Endothelial cell (in vitro differentiated cells): Measurements from ENCODE around the gene ST7. TPM values are rescaled to one million over a fixed set of nuclear protein-coding genes. Genes with fewer than 3 reads are reported as not detected.

Experiments used
- DNase-seq: peaks from one replicate; pipeline ENCODE4 v3.0.0; 2021; ENCODE audit warnings: low spot score
- H3K27ac Mint-ChIP-seq: one replicate; pipeline ENCODE4 v1.8.0; 2021; ENCODE audit warnings: mixed read lengths, inconsistent platforms; ENCODE audit not compliant: unreplicated experiment
- H3K27me3 Mint-ChIP-seq: one replicate; pipeline ENCODE4 v1.8.0; 2021; ENCODE audit warnings: mild to moderate bottlenecking, moderate library complexity, mixed read lengths, inconsistent platforms; ENCODE audit not compliant: unreplicated experiment
- H3K36me3 Mint-ChIP-seq: one replicate; pipeline ENCODE4 v1.8.0; 2021; ENCODE audit warnings: mild to moderate bottlenecking, low read depth, mixed read lengths, inconsistent platforms; ENCODE audit not compliant: unreplicated experiment
- H3K4me1 Mint-ChIP-seq: one replicate; pipeline ENCODE4 v1.8.0; 2021; ENCODE audit warnings: mild to moderate bottlenecking, mixed read lengths, inconsistent platforms; ENCODE audit not compliant: unreplicated experiment
- H3K4me3 Mint-ChIP-seq: one replicate; pipeline ENCODE4 v1.8.0; 2021; ENCODE audit warnings: mild to moderate bottlenecking, mixed read lengths, inconsistent platforms; ENCODE audit not compliant: unreplicated experiment
- H3K9me3 Mint-ChIP-seq: one replicate; pipeline ENCODE4 v1.8.0; 2021; ENCODE audit warnings: mixed read lengths, inconsistent platforms; ENCODE audit not compliant: unreplicated experiment
- CTCF ChIP-seq: fragments of 200-600 bp; sonication (generic); IDR thresholded peaks from one replicate; pipeline ENCODE4 v1.5.0; 2021; ENCODE audit warnings: antibody characterized with exemption; ENCODE audit not compliant: unreplicated experiment
- total RNA-seq: library from RNA; stranded (reverse); fragmentation: NEBNext Ultra II Directional; extraction: Animal tissue kit (Norgen Biotek cat#: 25700); gene quantifications from one replicate; pipeline ENCODE4 v1.2.1, GENCODE V29; 2021; ENCODE audit not compliant: unreplicated experiment

Gene ST7
- total RNA-seq, 1 donor from 2014 or later: 44.1 TPM

- Mint-ChIP-seq H3K36me3 (peaks cover 42% of the 10 kb centered on the region), H3K4me3 (no peak overlapping the region), H3K27me3 (no peaks in the 10 kb centered on the region), H3K4me1 (peaks cover 6% of the 10 kb centered on the region), H3K27ac (no peak overlapping the region), H3K9me3 (no peaks in the 10 kb centered on the region)
- no peak for DNase-seq
- TF ChIP-seq CTCF: no peak
Observed at GRCh38 chr7:117220836-117221235, 267.5 kb downstream of the ST7 start.

DNA sequence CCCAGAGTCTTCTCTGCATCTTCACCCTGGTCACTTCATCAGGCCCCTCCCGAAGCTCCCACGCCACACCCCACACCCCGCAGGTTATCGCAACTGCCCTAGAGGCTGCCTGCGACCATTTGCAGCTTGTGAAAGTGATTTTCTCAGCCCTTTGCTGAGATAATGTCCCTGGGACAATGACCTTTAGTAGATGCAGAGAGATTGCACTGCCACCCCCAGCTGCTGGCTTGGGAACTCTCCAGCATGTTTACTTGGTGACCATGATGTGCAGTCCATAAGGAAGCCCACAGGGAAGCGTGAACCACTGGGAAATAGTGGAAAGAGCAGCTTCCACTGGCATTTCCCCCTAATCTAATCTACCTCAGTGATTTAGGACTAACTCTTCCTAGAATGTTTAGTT is 272.2 kb downstream of the ST7 start:
- no peaks in the 10 kb centered on the region for H3K27me3 Mint-ChIP-seq
- no peak overlapping the region for H3K4me3 Mint-ChIP-seq
- peaks cover 9% of the 10 kb centered on the region for H3K4me1 Mint-ChIP-seq
- no peaks in the 10 kb centered on the region for H3K9me3 Mint-ChIP-seq
- no peak for TF ChIP-seq CTCF
- H3K27ac Mint-ChIP-seq: no peak overlapping the region
- DNase-seq: no peak
- H3K36me3 Mint-ChIP-seq: peaks cover 36% of the 10 kb centered on the region

GRCh38 chr7:117227091-117227490 is 273.8 kb downstream of the ST7 start:
- no peaks in the 10 kb centered on the region for H3K9me3 Mint-ChIP-seq
- no peak overlapping the region for H3K27ac Mint-ChIP-seq
- no peaks in the 10 kb centered on the region for H3K27me3 Mint-ChIP-seq
- H3K4me1 Mint-ChIP-seq: peaks cover 9% of the 10 kb centered on the region
- no peak for DNase-seq
- H3K4me3 Mint-ChIP-seq: no peak overlapping the region
- peaks cover 35% of the 10 kb centered on the region for H3K36me3 Mint-ChIP-seq
- TF ChIP-seq CTCF: no peak

DNA sequence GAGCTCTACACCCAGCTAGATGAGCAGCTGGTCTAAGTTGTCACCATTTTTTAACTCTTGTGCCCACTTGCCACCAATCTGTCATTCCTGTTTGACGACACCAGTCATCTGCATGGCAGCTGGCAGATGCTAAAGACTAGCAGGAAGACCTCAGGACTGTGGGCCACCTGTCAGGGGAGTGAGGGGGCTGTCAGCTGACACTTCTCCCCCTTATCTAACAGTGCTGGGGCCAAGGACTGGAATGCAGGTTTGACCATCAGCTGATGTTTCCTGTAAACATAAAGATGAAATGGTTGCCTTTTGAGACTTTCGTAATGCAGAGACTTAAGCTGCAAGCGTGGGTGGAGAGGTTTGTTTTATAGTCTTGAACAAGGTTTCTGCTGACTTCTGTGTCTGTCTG is 276.0 kb downstream of the ST7 start:
- no peak for DNase-seq
- H3K27ac Mint-ChIP-seq: no peak overlapping the region
- H3K36me3 Mint-ChIP-seq: peaks cover 25% of the 10 kb centered on the region
- H3K4me3 Mint-ChIP-seq: no peak overlapping the region
- no peaks in the 10 kb centered on the region for H3K9me3 Mint-ChIP-seq
- no peak for TF ChIP-seq CTCF
- H3K27me3 Mint-ChIP-seq: no peaks in the 10 kb centered on the region
- peaks cover 9% of the 10 kb centered on the region for H3K4me1 Mint-ChIP-seq

DNA sequence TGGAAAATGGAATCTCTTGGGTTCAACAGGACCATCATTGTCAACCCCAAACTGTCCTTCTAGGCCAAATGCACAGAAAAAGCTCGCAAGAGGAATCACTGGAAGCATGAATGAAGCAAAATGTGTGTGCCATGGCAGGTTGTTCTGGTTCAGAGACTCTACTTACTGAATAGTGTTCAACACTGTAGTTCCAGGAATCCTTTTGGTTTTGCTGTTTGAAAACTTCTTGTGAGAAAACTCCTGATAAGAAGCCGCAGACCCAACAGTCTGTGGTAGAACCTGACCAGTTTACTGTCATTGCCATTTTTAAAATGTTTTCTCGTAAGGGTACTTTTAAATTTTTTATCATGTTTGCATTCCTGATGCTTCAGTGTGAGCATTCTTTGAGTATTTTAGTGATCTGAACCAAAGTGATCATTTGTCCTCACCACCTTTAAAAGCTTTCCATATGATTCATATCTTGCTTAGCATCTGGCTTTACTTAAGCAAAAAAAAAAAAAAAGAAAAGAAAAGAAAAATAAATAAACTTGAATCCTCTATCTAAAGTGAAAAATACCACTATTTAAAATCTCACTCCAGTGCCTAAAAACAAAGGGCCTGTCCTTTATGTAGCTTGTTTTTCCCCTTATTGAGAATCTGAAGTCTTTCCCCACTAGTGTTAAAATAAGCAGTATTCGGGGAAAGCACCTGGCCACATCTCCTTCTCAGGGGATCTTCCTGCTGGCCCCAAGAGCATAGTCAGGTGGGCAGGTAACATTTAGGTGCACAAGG is 277.2 kb downstream of the ST7 start:
- Mint-ChIP-seq H3K9me3 (no peaks in the 10 kb centered on the region), H3K27me3 (peaks cover 2% of the 10 kb centered on the region), H3K4me3 (no peak overlapping the region), H3K4me1 (peaks cover 5% of the 10 kb centered on the region), H3K36me3 (peaks cover 23% of the 10 kb centered on the region), H3K27ac (no peak overlapping the region)
- no peak for TF ChIP-seq CTCF
- DNase-seq: no peak
